ENCODE measurements around the gene PRKN.

DNA sequence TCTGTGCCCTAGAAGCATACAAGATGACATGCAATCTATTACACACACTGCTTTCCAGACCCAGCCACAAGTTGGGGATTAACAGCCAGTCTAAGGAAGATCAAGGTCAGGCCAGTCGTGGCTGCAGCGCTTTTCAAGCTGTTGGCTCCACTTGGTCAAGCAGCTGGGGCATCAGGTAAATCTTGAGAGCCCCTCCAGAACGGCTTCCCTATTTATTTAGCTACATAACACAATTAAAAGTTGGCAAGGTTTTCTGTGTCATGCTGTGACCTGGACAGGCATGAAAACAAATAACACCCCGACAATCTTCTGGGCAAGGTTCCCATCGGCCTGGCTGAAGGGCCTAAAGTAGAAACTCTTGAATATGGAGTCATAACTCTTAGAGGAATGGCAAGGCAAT, 524.3 kb downstream of the PRKN start:
- TF ChIP-seq EZH2 (IDR thresholded peaks at IDR 0.05; ENCODE audit: insufficient read depth, poor library complexity, severe bottlenecking): no peak
- no peak for TF ChIP-seq EZH2phosphoT487 (IDR thresholded peaks at IDR 0.05; ENCODE audit: insufficient read depth, low read depth)
